ENCODE measurements around the gene SIM2. TPM values are rescaled to one million over a fixed set of nuclear protein-coding genes. Genes with fewer than 3 reads are reported as not detected.

The SIM2 gene
- total RNA-seq, 4 donors from 2014 or later, result 1.2 TPM; not detected in 3

DNA sequence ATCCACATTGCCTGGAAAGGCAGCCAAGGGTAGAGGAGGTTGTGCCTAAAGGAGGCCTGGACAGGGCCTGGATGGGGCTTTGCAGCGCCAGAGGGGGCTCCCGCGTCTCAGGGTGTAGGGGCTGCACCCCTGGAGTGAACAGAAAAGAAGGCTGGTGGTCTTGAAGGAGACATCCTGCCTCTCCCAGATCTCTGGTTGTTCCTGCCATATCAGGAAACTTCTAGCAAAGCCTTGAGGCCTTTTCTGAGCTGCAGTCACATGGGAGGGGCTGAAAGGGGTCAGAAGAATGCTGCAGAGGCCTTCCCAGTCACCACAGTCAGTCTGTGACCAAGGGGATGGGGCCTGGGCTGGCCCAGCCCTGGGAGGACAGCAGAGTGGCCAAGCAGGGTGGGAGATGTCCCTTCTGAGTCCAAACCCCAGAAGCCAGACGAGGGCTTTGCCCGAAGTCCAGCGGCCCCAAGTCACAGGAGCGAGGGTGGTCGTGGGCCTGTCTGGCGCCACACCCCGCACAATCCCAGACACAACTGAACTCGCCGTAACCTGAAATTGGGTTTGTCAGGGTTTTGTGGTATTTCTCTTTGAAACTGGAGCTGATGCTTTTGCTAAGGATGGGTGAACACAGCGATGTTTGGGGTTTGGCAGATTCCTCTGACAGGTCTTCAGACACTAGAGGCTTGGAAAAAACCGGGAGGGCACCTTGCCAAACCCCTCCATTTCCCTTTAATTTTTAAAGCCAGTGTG lies 29.6 kb downstream of the SIM2 start:
- H3K4me1 ChIP-seq, result no peaks in the 10 kb centered on the region
- DNase-seq (ENCODE audit: low spot score in 2 of 2), result peak in 1 of 2 donors; percentile 37
- TF ChIP-seq EP300 (IDR thresholded peaks at IDR 0.05), result no peak
- no peak for TF ChIP-seq POLR2AphosphoS5 (IDR thresholded peaks at IDR 0.05)
- TF ChIP-seq, protein P1, sequence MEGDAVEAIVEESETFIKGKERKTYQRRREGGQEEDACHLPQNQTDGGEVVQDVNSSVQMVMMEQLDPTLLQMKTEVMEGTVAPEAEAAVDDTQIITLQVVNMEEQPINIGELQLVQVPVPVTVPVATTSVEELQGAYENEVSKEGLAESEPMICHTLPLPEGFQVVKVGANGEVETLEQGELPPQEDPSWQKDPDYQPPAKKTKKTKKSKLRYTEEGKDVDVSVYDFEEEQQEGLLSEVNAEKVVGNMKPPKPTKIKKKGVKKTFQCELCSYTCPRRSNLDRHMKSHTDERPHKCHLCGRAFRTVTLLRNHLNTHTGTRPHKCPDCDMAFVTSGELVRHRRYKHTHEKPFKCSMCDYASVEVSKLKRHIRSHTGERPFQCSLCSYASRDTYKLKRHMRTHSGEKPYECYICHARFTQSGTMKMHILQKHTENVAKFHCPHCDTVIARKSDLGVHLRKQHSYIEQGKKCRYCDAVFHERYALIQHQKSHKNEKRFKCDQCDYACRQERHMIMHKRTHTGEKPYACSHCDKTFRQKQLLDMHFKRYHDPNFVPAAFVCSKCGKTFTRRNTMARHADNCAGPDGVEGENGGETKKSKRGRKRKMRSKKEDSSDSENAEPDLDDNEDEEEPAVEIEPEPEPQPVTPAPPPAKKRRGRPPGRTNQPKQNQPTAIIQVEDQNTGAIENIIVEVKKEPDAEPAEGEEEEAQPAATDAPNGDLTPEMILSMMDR (IDR thresholded peaks at IDR 0.05), result no peak
- no peak for TF ChIP-seq POLR2A (IDR thresholded peaks at IDR 0.05)
- 65% methylated on average over 14 of the region's 14 CpGs for WGBS
- H3K9me3 ChIP-seq, result no peaks in the 10 kb centered on the region
- no peak overlapping the region for H3K27ac ChIP-seq
- no peaks in the 10 kb centered on the region for H3K36me3 ChIP-seq
- peaks cover 29% of the 10 kb centered on the region for H3K27me3 ChIP-seq
- H3K4me3 ChIP-seq, result no peak overlapping the region

DNA sequence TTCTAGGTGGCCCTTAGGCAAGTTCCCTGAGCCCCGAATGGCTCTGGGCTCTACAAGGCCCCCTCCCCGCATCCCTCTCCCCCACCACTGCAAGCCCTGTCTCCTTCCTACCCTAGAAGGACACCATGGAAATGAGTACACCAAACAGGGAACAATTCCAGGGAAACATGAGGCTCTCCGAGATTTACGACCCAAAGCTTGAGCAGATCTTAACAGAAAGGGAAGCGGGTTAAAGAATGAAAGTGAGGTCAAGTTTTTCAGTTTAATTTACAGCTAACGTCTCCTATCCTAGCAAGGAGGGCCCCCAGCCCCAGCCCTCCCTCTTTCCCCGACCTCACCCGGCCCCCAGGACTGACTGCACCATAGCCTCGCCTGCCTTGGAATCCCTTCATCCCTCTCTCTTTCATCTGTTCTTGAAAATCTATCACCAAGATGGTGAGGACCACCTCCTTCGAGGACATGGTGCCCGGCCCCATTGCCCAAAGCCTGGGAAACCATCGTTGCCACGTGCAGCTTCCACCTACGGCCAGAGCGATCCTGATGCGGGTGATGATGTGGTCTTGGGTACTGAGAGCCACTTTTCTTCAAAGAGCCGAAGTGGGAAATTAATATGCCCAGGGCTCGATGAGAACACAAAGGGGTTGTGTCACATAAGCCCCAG lies 30.5 kb downstream of the SIM2 start:
- H3K27ac ChIP-seq, result no peak overlapping the region

DNA sequence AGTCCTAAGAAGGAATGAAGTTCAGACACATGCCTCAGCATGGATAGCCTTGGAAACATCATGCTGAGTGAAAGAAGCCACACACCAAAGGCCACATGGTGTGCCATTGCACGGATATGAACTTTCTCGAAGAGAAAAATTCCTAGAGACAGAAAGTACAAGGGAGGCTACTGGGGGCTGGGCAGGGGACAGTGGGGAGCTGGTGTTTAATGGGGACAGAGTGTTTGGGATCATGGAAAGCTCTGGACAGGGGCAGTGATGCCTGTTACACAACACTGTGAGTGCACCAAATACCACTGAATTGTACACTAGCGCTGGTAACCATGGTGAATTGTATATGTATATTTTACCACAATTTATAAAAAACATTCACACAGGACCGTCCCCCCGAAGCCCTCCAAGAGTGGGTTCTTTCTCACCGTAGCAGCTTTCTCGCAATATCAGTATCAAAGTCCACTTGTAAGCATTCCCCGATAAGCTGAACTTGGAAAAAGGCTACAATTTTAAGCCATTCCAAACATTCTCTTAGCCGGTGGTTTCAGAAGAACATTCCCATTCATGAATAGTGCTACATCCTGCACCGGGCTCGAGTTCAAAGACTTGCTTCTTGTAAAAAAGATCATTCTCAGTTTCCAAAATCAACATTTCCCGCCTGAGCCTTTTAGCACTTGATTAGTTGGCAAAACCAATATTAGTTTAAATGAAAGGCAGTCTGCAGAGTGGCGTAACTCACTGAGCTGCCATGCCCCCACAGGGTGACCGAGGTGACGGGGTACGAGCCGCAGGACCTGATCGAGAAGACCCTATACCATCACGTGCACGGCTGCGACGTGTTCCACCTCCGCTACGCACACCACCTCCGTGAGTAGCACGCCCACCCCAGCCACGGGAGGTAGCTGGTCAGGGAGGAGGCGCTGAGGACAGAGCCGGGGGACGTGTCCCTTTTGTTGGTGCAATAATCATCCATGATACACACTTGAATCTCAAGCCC lies 31.7 kb downstream of the SIM2 start:
- Histone ChIP-seq H3K4me1 (no peaks in the 10 kb centered on the region), H3K36me3 (no peaks in the 10 kb centered on the region), H3K9me3 (no peaks in the 10 kb centered on the region), H3K27me3 (peaks cover 32% of the 10 kb centered on the region), H3K27ac (no peak overlapping the region), H3K4me3 (no peak overlapping the region)
- no peak for TF ChIP-seq EP300 (IDR thresholded peaks at IDR 0.05)
- no peak for TF ChIP-seq POLR2A (IDR thresholded peaks at IDR 0.05)
- TF ChIP-seq, protein P1 (IDR thresholded peaks at IDR 0.05), result no peak
- no peak for TF ChIP-seq POLR2AphosphoS5 (IDR thresholded peaks at IDR 0.05)
- WGBS, result 85% methylated on average over 30 of the region's 30 CpGs
- peak in 1 of 2 donors; percentile 58 for DNase-seq (ENCODE audit: low spot score in 2 of 2)

More for the DNA sequence above, 30.5 kb downstream of the SIM2 start:
- WGBS, result 63% methylated on average over 18 of the region's 18 CpGs
- TF ChIP-seq POLR2A (IDR thresholded peaks at IDR 0.05) (no peak), POLR2AphosphoS5 (IDR thresholded peaks at IDR 0.05) (no peak), EP300 (IDR thresholded peaks at IDR 0.05) (no peak)
- TF ChIP-seq, protein P1 (IDR thresholded peaks at IDR 0.05), result no peak
- Histone ChIP-seq H3K9me3 (no peaks in the 10 kb centered on the region), H3K4me3 (no peak overlapping the region), H3K27me3 (peaks cover 29% of the 10 kb centered on the region), H3K4me1 (no peaks in the 10 kb centered on the region), H3K36me3 (no peaks in the 10 kb centered on the region)
- no peak for DNase-seq (ENCODE audit: low spot score in 2 of 2)

DNA sequence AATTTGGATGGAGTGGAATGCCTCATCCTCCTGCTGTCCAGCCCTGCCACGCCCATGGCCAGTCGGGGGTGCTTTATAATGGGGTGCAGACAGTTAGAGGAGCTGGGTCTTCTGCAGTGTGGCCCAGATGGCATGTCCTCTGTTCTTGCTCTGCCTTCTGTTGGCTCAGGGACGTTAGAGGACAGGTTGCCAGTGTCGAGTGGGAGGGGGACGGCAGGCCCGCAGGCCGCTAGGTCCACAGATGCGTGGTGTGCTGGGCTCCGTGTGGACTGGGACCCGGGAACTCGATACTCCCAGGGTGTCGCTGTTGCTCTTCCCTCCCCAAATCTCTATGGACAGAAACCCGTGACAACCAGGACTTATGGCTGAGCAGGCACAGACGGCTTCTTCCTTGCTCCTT lies 33.3 kb downstream of the SIM2 start:
- no peaks in the 10 kb centered on the region for H3K9me3 ChIP-seq
- no peak overlapping the region for H3K27ac ChIP-seq
- no peak overlapping the region for H3K4me3 ChIP-seq
- no peaks in the 10 kb centered on the region for H3K4me1 ChIP-seq
- DNase-seq (ENCODE audit: low spot score in 2 of 2), result no peak
- 82% methylated on average over 5 of the region's 14 CpGs for WGBS
- no peaks in the 10 kb centered on the region for H3K36me3 ChIP-seq
- TF ChIP-seq EP300 (IDR thresholded peaks at IDR 0.05) (no peak), POLR2AphosphoS5 (IDR thresholded peaks at IDR 0.05) (no peak), POLR2A (IDR thresholded peaks at IDR 0.05) (no peak)
- TF ChIP-seq, protein P1 (IDR thresholded peaks at IDR 0.05), result no peak
- peaks cover 42% of the 10 kb centered on the region for H3K27me3 ChIP-seq

All from suprapubic skin (tissue), 4 donors.